ENCODE data around the gene LRRN3. TPM values are rescaled to one million over a fixed set of nuclear protein-coding genes. Genes with fewer than 3 reads are reported as not detected.

Gene LRRN3
- total and polyA plus RNA-seq, 2 experiments from 2014 or later: 0.40 TPM; not detected in 1

GRCh38 chr7:111085356-111085755 is 5.6 kb upstream of the LRRN3 start (continued):
- TF ChIP-seq, protein P1, sequence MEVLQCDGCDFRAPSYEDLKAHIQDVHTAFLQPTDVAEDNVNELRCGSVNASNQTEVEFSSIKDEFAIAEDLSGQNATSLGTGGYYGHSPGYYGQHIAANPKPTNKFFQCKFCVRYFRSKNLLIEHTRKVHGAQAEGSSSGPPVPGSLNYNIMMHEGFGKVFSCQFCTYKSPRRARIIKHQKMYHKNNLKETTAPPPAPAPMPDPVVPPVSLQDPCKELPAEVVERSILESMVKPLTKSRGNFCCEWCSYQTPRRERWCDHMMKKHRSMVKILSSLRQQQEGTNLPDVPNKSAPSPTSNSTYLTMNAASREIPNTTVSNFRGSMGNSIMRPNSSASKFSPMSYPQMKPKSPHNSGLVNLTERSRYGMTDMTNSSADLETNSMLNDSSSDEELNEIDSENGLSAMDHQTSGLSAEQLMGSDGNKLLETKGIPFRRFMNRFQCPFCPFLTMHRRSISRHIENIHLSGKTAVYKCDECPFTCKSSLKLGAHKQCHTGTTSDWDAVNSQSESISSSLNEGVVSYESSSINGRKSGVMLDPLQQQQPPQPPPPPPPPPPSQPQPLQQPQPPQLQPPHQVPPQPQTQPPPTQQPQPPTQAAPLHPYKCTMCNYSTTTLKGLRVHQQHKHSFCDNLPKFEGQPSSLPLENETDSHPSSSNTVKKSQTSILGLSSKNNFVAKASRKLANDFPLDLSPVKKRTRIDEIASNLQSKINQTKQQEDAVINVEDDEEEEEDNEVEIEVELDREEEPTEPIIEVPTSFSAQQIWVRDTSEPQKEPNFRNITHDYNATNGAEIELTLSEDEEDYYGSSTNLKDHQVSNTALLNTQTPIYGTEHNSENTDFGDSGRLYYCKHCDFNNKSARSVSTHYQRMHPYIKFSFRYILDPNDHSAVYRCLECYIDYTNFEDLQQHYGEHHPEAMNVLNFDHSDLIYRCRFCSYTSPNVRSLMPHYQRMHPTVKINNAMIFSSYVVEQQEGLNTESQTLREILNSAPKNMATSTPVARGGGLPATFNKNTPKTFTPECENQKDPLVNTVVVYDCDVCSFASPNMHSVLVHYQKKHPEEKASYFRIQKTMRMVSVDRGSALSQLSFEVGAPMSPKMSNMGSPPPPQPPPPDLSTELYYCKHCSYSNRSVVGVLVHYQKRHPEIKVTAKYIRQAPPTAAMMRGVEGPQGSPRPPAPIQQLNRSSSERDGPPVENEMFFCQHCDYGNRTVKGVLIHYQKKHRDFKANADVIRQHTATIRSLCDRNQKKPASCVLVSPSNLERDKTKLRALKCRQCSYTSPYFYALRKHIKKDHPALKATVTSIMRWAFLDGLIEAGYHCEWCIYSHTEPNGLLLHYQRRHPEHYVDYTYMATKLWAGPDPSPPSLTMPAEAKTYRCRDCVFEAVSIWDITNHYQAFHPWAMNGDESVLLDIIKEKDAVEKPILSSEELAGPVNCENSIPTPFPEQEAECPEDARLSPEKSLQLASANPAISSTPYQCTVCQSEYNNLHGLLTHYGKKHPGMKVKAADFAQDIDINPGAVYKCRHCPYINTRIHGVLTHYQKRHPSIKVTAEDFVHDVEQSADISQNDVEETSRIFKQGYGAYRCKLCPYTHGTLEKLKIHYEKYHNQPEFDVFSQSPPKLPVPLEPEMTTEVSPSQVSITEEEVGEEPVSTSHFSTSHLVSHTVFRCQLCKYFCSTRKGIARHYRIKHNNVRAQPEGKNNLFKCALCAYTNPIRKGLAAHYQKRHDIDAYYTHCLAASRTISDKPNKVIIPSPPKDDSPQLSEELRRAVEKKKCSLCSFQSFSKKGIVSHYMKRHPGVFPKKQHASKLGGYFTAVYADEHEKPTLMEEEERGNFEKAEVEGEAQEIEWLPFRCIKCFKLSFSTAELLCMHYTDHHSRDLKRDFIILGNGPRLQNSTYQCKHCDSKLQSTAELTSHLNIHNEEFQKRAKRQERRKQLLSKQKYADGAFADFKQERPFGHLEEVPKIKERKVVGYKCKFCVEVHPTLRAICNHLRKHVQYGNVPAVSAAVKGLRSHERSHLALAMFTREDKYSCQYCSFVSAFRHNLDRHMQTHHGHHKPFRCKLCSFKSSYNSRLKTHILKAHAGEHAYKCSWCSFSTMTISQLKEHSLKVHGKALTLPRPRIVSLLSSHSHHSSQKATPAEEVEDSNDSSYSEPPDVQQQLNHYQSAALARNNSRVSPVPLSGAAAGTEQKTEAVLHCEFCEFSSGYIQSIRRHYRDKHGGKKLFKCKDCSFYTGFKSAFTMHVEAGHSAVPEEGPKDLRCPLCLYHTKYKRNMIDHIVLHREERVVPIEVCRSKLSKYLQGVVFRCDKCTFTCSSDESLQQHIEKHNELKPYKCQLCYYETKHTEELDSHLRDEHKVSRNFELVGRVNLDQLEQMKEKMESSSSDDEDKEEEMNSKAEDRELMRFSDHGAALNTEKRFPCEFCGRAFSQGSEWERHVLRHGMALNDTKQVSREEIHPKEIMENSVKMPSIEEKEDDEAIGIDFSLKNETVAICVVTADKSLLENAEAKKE (CRISPR knock-in tag; IDR thresholded peaks at IDR 0.05): no peak
- no peak for TF ChIP-seq EZH2phosphoT487 (IDR thresholded peaks at IDR 0.05; ENCODE audit: unreplicated experiment)
- TF ChIP-seq, protein P2, sequence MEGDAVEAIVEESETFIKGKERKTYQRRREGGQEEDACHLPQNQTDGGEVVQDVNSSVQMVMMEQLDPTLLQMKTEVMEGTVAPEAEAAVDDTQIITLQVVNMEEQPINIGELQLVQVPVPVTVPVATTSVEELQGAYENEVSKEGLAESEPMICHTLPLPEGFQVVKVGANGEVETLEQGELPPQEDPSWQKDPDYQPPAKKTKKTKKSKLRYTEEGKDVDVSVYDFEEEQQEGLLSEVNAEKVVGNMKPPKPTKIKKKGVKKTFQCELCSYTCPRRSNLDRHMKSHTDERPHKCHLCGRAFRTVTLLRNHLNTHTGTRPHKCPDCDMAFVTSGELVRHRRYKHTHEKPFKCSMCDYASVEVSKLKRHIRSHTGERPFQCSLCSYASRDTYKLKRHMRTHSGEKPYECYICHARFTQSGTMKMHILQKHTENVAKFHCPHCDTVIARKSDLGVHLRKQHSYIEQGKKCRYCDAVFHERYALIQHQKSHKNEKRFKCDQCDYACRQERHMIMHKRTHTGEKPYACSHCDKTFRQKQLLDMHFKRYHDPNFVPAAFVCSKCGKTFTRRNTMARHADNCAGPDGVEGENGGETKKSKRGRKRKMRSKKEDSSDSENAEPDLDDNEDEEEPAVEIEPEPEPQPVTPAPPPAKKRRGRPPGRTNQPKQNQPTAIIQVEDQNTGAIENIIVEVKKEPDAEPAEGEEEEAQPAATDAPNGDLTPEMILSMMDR (conservative IDR thresholded peaks at IDR 0.05; ENCODE audit: low read depth in 2 of 2): no peak

- H3K27ac Mint-ChIP-seq: no peak overlapping the region
- no peak for ATAC-seq
- H3K9me2 ChIP-seq (ENCODE audit: insufficient read depth): no peaks in the 10 kb centered on the region
- no peak for TF ChIP-seq STAT1 (IDR thresholded peaks at IDR 0.05; ENCODE audit: unreplicated experiment)
- TF ChIP-seq, protein P1 (CRISPR knock-in tag; IDR thresholded peaks at IDR 0.05): no peak
- no peak for TF ChIP-seq ZNF114 (CRISPR knock-in tag; IDR thresholded peaks at IDR 0.05)
- no peak for TF ChIP-seq JUNB (IDR thresholded peaks at IDR 0.05; ENCODE audit: unreplicated experiment)
Measured at GRCh38 chr7:111086532-111086931, 4.4 kb upstream of the LRRN3 start.

More at GRCh38 chr7:111086532-111086931, 4.4 kb upstream of the LRRN3 start:
- peaks cover 30% of the 10 kb centered on the region for H3K4me1 Mint-ChIP-seq
- H3K36me3 Mint-ChIP-seq (ENCODE audit: low read depth): no peaks in the 10 kb centered on the region
- peaks cover 1% of the 10 kb centered on the region for H3K27me3 Mint-ChIP-seq (ENCODE audit: insufficient read depth, low read depth, poor library complexity)
- Histone ChIP-seq H4K20me1 (replicated peaks; ENCODE audit: insufficient read depth) (no peaks in the 10 kb centered on the region), H3K27ac (ENCODE audit: low read depth) (no peak overlapping the region), H3K27me3 (ENCODE audit: insufficient read depth) (no peaks in the 10 kb centered on the region), H3K4me1 (ENCODE audit: insufficient read depth) (peaks cover 22% of the 10 kb centered on the region), H3K79me2 (replicated peaks; ENCODE audit: insufficient read depth) (no peaks in the 10 kb centered on the region), H3K36me3 (ENCODE audit: insufficient read depth) (no peaks in the 10 kb centered on the region), H3K4me2 (no peak overlapping the region), H3F3A (replicated peaks; ENCODE audit: low read depth) (no peaks in the 10 kb centered on the region), H3K4me3 (no peak overlapping the region), H2AFZ (no peak overlapping the region)
- H3K9me3 Mint-ChIP-seq: 0 out of 3 replicates have a peak, but pooled peaks cover 4% of the 10 kb centered on the region
- no peak overlapping the region for H3K4me3 Mint-ChIP-seq
- no peak for DNase-seq (ENCODE audit: low spot score)

All from GM23338 (cell line).